ENCODE data around the gene PANX1. TPM values are rescaled to one million over a fixed set of nuclear protein-coding genes. Genes with fewer than 3 reads are reported as not detected.

PANX1 gene
- total RNA-seq, 3 donors from 2014 or later (not counting 1 experiment from before 2014, with no cell fraction given): 8.6 to 13.6 (median 13.4) TPM

DNA sequence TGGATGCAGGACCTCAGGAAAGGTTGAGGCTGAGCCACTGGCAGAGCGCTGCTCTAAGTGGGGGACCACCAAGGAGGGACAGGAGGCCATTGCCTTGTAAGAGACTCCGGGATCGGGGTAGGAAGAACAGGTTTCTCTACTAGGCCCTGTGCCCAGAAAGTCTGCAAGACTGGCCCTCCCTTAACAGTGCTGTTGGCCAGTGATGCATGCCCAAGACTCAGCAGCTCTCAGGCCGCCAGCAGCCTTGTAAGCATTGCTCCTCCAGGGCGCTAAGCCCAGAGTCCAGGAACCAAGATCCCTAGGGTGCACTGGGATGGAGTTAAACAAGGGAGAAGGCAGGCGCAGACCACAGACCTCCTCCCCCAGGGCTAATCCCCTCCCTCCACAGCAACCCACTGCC is 39.3 kb upstream of the PANX1 start:
- Histone ChIP-seq H3K36me3 (ENCODE audit: control insufficient read depth, insufficient read depth, low read length) (no peaks in the 10 kb centered on the region), H3K27ac (ENCODE audit: low read length) (no peak overlapping the region), H3K9me3 (ENCODE audit: control insufficient read depth, insufficient read depth, low read length) (no peaks in the 10 kb centered on the region), H3K4me1 (ENCODE audit: control insufficient read depth, insufficient read depth, low read length) (no peaks in the 10 kb centered on the region), H3K4me3 (ENCODE audit: low read length) (no peak overlapping the region), H3K27me3 (ENCODE audit: control insufficient read depth, insufficient read depth, low read length) (no peaks in the 10 kb centered on the region)
- no peak for ATAC-seq
- no peak for DNase-seq
- no peaks in the 10 kb centered on the region for H3K36me3 Mint-ChIP-seq
- peaks cover 0 to 5% of the 10 kb centered on the region in 2 donors for H3K9me3 Mint-ChIP-seq
- H3K4me1 Mint-ChIP-seq: no peaks in the 10 kb centered on the region
- peaks cover 8 to 14% of the 10 kb centered on the region in 2 donors for H3K27me3 Mint-ChIP-seq (ENCODE audit: low read depth in 2 of 2)
- no peak overlapping the region for H3K4me3 Mint-ChIP-seq
- WGBS (ENCODE audit: insufficient coverage): 98% methylated on average over 5 of the region's 6 CpGs
- intact Hi-C loops (cut with micrococcal nuclease): no loop called here
- H3K27ac Mint-ChIP-seq: no peak overlapping the region
- TF ChIP-seq, protein P1, sequence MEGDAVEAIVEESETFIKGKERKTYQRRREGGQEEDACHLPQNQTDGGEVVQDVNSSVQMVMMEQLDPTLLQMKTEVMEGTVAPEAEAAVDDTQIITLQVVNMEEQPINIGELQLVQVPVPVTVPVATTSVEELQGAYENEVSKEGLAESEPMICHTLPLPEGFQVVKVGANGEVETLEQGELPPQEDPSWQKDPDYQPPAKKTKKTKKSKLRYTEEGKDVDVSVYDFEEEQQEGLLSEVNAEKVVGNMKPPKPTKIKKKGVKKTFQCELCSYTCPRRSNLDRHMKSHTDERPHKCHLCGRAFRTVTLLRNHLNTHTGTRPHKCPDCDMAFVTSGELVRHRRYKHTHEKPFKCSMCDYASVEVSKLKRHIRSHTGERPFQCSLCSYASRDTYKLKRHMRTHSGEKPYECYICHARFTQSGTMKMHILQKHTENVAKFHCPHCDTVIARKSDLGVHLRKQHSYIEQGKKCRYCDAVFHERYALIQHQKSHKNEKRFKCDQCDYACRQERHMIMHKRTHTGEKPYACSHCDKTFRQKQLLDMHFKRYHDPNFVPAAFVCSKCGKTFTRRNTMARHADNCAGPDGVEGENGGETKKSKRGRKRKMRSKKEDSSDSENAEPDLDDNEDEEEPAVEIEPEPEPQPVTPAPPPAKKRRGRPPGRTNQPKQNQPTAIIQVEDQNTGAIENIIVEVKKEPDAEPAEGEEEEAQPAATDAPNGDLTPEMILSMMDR (IDR thresholded peaks at IDR 0.05): no peak

DNA sequence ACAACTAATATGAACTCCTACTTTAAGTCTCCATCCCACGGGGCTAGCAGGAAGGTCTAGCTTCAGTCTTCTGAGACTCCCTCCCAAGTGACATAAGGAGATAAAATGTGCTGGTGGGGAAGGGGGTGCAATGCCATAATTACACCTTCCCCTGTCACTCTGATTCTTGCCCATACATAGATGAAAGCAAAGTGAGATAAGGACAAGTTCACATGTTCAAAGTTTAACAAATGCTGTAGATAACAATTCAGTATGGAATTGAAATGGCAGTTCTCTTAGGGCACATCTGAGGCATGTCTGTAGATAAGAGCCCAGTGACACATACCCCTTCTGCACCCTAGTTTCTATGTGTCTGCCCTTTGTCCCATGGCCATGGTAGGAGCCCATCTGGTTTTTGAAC is 38.2 kb upstream of the PANX1 start:
- no CpG with 5 or more reads among the region's 1 CpG for WGBS (ENCODE audit: insufficient coverage)

DNA sequence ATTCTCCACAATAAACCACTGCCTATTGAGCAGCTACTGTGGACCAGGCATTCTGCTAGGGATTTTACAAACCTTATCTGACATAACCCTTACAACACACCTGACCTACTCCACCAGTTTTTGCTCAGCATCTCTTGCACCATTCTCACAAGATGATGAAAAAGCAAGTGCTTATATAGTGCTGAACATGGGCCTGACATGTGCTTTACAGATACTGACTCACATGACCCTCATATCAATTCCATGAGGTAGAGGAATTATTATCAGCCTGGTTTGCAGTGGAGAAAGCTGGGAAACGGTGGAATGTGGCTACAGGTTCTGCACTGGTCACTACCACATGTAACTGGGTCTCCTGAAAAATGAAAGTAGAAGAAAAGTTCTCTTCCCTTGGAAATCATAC is 37.5 kb upstream of the PANX1 start:
- no peak for ATAC-seq
- H3K9me3 ChIP-seq (ENCODE audit: control insufficient read depth, insufficient read depth, low read length): no peaks in the 10 kb centered on the region
- no peaks in the 10 kb centered on the region for H3K36me3 ChIP-seq (ENCODE audit: control insufficient read depth, insufficient read depth, low read length)
- Mint-ChIP-seq H3K27ac (no peak overlapping the region), H3K4me1 (no peaks in the 10 kb centered on the region), H3K4me3 (no peak overlapping the region), H3K36me3 (no peaks in the 10 kb centered on the region), H3K9me3 (peaks cover 0 to 5% of the 10 kb centered on the region in 2 donors), H3K27me3 (ENCODE audit: low read depth in 2 of 2) (peaks cover 8 to 10% of the 10 kb centered on the region in 2 donors)
- no peak for DNase-seq
- TF ChIP-seq, protein P1 (IDR thresholded peaks at IDR 0.05): no peak
- whole genome bisulfite sequencing (ENCODE audit: insufficient coverage): 88% methylated on average over 1 of the region's 1 CpG
- H3K4me3 ChIP-seq (ENCODE audit: low read length): no peak overlapping the region
- H3K4me1 ChIP-seq (ENCODE audit: control insufficient read depth, insufficient read depth, low read length): no peaks in the 10 kb centered on the region
- intact Hi-C loops (cut with micrococcal nuclease): no loop called here
- H3K27me3 ChIP-seq (ENCODE audit: control insufficient read depth, insufficient read depth, low read length): no peaks in the 10 kb centered on the region
- no peak overlapping the region for H3K27ac ChIP-seq (ENCODE audit: low read length)

More for the DNA sequence above, 38.2 kb upstream of the PANX1 start:
- H3K4me1 ChIP-seq (ENCODE audit: control insufficient read depth, insufficient read depth, low read length): no peaks in the 10 kb centered on the region
- H3K9me3 ChIP-seq (ENCODE audit: control insufficient read depth, insufficient read depth, low read length): no peaks in the 10 kb centered on the region
- no peak overlapping the region for H3K27ac Mint-ChIP-seq
- H3K4me3 Mint-ChIP-seq: no peak overlapping the region
- no peaks in the 10 kb centered on the region for H3K4me1 Mint-ChIP-seq
- H3K9me3 Mint-ChIP-seq: peaks cover 0 to 5% of the 10 kb centered on the region in 2 donors
- no peak for DNase-seq
- intact Hi-C loops (cut with micrococcal nuclease): no loop called here
- H3K27ac ChIP-seq (ENCODE audit: low read length): no peak overlapping the region
- no peaks in the 10 kb centered on the region for H3K36me3 Mint-ChIP-seq
- no peaks in the 10 kb centered on the region for H3K36me3 ChIP-seq (ENCODE audit: control insufficient read depth, insufficient read depth, low read length)
- no peaks in the 10 kb centered on the region for H3K27me3 ChIP-seq (ENCODE audit: control insufficient read depth, insufficient read depth, low read length)
- TF ChIP-seq, protein P1 (IDR thresholded peaks at IDR 0.05): no peak
- H3K4me3 ChIP-seq (ENCODE audit: low read length): no peak overlapping the region
- no peak for ATAC-seq
- H3K27me3 Mint-ChIP-seq (ENCODE audit: low read depth in 2 of 2): peaks cover 8 to 14% of the 10 kb centered on the region in 2 donors

DNA sequence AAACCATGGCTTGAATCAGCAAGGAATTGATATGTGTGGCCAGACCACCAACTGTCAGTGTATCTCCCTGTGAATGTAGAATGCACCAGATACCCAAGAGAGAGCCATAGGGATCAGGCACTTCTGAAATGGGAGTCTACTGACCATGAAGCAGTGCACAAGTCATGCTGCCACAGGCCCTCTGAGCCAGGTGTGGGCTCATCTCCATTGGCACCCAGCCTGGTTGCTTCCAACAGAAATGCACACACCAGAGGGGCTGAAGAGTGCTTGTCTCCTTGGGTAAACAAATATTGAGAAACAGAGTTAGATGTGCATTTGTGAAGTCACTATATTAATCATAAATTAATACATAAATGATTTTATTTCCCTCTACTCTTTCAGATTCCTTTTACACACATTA is 28.4 kb upstream of the PANX1 start:
- Mint-ChIP-seq H3K4me3 (no peak overlapping the region), H3K4me1 (no peaks in the 10 kb centered on the region), H3K27me3 (ENCODE audit: low read depth in 2 of 2) (peaks cover 0 to 8% of the 10 kb centered on the region in 2 donors), H3K36me3 (no peaks in the 10 kb centered on the region), H3K9me3 (peaks cover 6 to 17% of the 10 kb centered on the region in 2 donors), H3K27ac (no peak overlapping the region)
- H3K27me3 ChIP-seq (ENCODE audit: control insufficient read depth, insufficient read depth, low read length): no peaks in the 10 kb centered on the region
- no peaks in the 10 kb centered on the region for H3K36me3 ChIP-seq (ENCODE audit: control insufficient read depth, insufficient read depth, low read length)
- TF ChIP-seq, protein P1 (IDR thresholded peaks at IDR 0.05): no peak
- H3K9me3 ChIP-seq (ENCODE audit: control insufficient read depth, insufficient read depth, low read length): no peaks in the 10 kb centered on the region
- ATAC-seq (no peak), DNase-seq (no peak)
- no peaks in the 10 kb centered on the region for H3K4me1 ChIP-seq (ENCODE audit: control insufficient read depth, insufficient read depth, low read length)
- intact Hi-C loops (cut with micrococcal nuclease): no loop called here
- no peak overlapping the region for H3K4me3 ChIP-seq (ENCODE audit: low read length)
- H3K27ac ChIP-seq (ENCODE audit: low read length): no peak overlapping the region
